VCaP (cell line): ENCODE measurements around the gene OR11H7.
"Not testable (repeated sequence)": the region's sequence is repeated elsewhere in the genome, so short reads cannot be mapped to it uniquely, and the experiment has no call there.

Experiments used
- H3K27ac ChIP-seq: fragments of 450-650 bp; 2 replicates; pipeline ENCODE4 v1.5.1; 2017
- CTCF ChIP-seq: fragments of 450-650 bp; conservative IDR thresholded peaks from 2 replicates; pipeline ENCODE4 v1.5.1; 2017; ENCODE audit warnings: mild to moderate bottlenecking, moderate library complexity

Gene OR11H7

DNA sequence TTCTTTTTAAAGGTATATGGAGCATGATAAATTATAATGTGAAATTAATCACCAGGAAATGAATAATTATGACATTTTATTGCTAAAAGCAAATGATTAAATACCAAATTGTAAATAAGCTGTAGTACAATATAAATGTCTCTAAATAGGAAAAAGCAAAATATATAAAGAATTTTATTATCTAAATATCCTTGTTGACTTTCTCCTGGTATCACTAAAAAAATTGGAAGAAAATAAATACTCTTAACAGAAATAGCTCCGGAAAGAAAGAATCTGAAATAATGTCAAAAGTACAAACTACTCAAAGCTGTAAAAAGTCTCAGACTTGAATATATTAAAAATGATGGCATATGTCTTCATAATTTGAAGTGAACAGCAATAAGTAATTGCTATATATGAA lies at the start of gene OR11H7:
Gene OR11H7, plus strand, starts transcription at position 301 of the 400 bp plus-strand sequence.
- no peak for TF ChIP-seq CTCF
- no peak within 1 kb of the TSS for H3K27ac ChIP-seq

DNA sequence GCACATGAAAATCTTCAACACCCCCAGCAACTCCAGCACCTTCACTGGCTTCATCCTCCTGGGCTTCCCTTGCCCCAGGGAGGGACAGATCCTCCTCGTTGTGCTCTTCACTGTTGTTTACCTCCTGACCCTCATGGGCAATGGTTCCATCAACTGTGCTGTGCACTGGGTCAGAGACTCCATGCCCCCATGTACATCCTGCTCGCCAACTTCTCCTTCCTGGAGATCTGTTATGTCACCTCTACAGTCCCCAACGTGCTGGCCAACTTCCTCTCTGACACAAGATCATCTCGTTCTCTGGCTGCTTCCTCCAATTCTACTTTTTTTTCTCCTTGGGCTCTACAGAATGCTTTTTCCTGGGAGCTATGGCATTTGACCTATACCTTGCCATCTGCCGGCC lies 49.6 kb upstream of the OR11H7 start:
- TF ChIP-seq CTCF: no peak
- peak overlapping the region; percentile 79 for H3K27ac ChIP-seq

DNA sequence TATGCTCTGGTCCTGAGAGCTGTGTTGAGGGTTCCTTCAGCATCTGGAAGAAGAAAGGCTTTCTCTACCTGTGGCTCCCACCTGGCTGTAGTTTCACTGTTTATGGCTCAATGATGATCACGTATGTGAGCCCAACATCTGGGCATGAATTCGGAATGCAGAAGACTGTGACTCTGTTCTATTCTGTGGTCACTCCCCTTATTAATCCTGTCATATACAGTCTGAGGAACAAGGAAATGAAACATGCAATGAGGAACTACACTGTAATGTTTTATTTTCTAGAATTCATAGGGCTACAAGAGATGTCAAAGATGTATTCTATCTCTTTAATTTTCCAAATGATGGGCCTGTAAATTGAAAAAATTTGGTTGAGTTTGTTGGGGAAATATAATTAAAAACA lies 48.9 kb upstream of the OR11H7 start:
- peak overlapping the region; percentile 79 for H3K27ac ChIP-seq
- TF ChIP-seq CTCF: no peak

DNA sequence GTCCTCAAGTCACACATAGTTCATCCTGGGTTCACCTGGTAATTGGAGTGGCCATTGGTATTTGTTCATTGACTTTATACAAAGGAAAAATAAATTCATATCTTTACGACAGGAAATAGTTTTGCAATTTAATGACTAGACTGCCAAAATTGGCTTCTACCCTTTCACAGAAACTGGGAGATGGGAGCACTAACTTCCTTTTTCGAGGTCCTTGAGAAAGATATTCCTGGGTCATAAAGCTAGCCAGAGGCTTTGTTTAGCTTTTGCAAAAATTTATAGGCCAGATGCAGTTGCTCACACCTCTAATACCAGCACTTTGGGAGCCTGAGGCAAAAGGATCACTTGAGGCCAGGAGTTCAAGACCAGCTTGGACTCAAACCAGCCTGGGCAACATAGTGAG lies 48.3 kb upstream of the OR11H7 start:
- peak overlapping the region; percentile 79 for H3K27ac ChIP-seq
- TF ChIP-seq CTCF: no peak

DNA sequence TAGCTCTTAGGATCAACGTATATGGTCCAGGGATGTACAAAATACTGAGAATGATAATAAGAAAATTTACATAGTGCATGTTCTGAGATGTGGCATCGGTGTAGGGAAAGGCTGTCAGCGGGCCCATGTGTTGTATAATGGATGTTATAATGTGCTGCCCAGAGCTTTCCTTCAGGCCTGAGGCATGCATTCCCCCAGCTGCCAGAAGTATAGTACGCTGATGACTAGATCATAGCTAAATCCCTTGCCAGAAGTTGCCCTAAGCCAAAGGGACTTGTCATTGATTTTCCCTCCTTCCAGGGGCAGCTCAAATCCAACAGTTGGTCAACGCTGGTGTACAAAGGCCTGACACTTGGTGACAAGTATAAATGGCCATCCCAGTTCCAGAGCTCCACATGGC lies 44.6 kb upstream of the OR11H7 start:
- TF ChIP-seq CTCF: no peak
- no peak overlapping the region for H3K27ac ChIP-seq

- no peak within 1 kb of the TSS for H3K27ac ChIP-seq
- TF ChIP-seq CTCF: no peak
Measured at GRCh38 chr14:20190596-20190995, 38.2 kb upstream of the OR11H7 start, which contains the start of gene OR11G2. Gene OR11G2, plus strand, starts transcription at chr14:20190896. Its CDS starts 6,542 bp downstream, at chr14:20197438.

DNA sequence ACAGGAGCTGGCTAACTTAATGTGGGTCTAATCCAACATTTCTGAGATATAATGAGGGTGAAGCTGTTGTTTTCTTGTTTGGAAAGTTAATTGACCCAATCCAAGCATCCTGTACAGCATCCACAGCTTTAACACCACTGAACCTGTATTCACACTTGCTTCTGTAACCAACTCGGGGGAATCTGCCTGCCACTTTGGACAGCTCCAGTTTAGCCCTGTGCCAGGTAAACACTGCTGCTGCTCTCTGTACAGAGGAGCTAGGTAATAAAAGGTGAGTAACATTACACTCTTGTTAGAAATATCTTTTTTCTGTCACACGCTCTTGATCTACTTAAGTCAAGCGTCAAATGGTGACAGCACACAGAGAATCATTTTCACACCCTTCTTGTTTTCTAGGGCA lies 37.4 kb upstream of the OR11H7 start:
- TF ChIP-seq CTCF: no peak

DNA sequence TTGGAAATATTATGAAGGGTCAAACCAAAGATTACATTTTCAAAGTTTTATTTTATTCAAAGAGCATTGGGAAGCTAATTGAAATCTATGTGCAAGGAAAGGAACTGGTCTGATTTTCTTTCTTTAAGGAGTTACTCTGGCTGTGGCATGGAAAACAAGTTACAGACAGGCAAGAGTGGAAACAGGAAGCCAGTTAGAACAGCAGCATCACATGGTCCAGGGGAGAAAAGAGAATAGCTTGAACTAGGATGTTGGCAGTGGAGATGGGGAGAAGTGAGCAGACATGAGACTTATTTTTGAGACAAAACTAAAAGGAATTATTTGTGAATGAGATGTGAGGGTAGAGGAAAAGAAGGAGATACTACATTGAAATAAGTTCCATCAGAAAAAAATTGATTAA lies 34.7 kb upstream of the OR11H7 start:
- no peak for TF ChIP-seq CTCF
- no peak overlapping the region for H3K27ac ChIP-seq

More for the DNA sequence above, 37.4 kb upstream of the OR11H7 start:
- no peak overlapping the region for H3K27ac ChIP-seq

GRCh38 chr14:20195170-20195569 lies 33.6 kb upstream of the OR11H7 start:
- not testable (repeated sequence) for H3K27ac ChIP-seq
